ENCODE measurements around the gene FRMD3. TPM values are rescaled to one million over a fixed set of nuclear protein-coding genes. Genes with fewer than 3 reads are reported as not detected.

Gene FRMD3
- total and polyA plus RNA-seq, 2 donors (not counting 3 experiments of a cell fraction or from before 2014, with no cell fraction given) = 3.0 to 6.1 TPM

GRCh38 chr9:83521411-83521810 is 16.8 kb downstream of the FRMD3 start:
- ChIA-PET POLR2A (no interaction called here), CTCF (interaction anchor here (1.2 kb wide), 1 partner anchor 301 kb away, joined by 3 read pairs; no protein-coding TSS in a partner anchor)
- no peak overlapping the region for H3K4me3 ChIP-seq (replicated peaks in 1 of 3; ENCODE audit: insufficient read depth in 1 of 3, low read depth in 1 of 3, low read length in 3 of 3)
- BruUV-seq (replicated peaks) = no TSS peak
- no peak overlapping the region for H3K9ac ChIP-seq (replicated peaks; ENCODE audit: extremely low read depth, insufficient read depth, low read length)
- no peak overlapping the region for H3K27ac ChIP-seq (ENCODE audit: insufficient read depth, low read depth, low read length)
- H3K4me2 ChIP-seq (ENCODE audit: insufficient read depth, low read length) = no peak overlapping the region
- H4K20me1 ChIP-seq (replicated peaks; ENCODE audit: control insufficient read depth, extremely low read depth, insufficient read depth, low read length) = no peaks in the 10 kb centered on the region
- H3K4me1 ChIP-seq (ENCODE audit: control insufficient read depth, extremely low read depth, insufficient read depth, low read length) = no peaks in the 10 kb centered on the region
- DNase-seq (ENCODE audit: low read depth, low spot score) (no peak), FAIRE-seq (no peak)
- H3K9me1 ChIP-seq (replicated peaks; ENCODE audit: control insufficient read depth, extremely low read depth, insufficient read depth, low read length) = no peaks in the 10 kb centered on the region
- no peaks in the 10 kb centered on the region for H3K79me2 ChIP-seq (ENCODE audit: control insufficient read depth, insufficient read depth, low read length)
- TF ChIP-seq FOS (IDR thresholded peaks at IDR 0.05; ENCODE audit: borderline replicate concordance, insufficient read depth, low read length) (no peak), POLR2AphosphoS5 (IDR thresholded peaks at IDR 0.05; ENCODE audit: insufficient read depth, low read depth, low read length) (no peak), GATA2 (IDR thresholded peaks at IDR 0.05; ENCODE audit: insufficient read depth, insufficient read length, low read depth, low read length) (no peak), POLR2A (IDR thresholded peaks at IDR 0.05; ENCODE audit: low read depth, low read length) (no peak), MYC (IDR thresholded peaks at IDR 0.05; ENCODE audit: low read depth, low read length) (no peak), EZH2 (IDR thresholded peaks at IDR 0.05; ENCODE audit: borderline replicate concordance, low read depth, low read length, severe bottlenecking) (no peak), JUN (IDR thresholded peaks at IDR 0.05; ENCODE audit: borderline replicate concordance, insufficient read depth, insufficient read length, low read depth) (no peak)
- TF ChIP-seq, protein P1, sequence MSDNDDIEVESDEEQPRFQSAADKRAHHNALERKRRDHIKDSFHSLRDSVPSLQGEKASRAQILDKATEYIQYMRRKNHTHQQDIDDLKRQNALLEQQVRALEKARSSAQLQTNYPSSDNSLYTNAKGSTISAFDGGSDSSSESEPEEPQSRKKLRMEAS (IDR thresholded peaks at IDR 0.05; ENCODE audit: insufficient read depth, insufficient read length) = no peak
- TF ChIP-seq, protein P2, sequence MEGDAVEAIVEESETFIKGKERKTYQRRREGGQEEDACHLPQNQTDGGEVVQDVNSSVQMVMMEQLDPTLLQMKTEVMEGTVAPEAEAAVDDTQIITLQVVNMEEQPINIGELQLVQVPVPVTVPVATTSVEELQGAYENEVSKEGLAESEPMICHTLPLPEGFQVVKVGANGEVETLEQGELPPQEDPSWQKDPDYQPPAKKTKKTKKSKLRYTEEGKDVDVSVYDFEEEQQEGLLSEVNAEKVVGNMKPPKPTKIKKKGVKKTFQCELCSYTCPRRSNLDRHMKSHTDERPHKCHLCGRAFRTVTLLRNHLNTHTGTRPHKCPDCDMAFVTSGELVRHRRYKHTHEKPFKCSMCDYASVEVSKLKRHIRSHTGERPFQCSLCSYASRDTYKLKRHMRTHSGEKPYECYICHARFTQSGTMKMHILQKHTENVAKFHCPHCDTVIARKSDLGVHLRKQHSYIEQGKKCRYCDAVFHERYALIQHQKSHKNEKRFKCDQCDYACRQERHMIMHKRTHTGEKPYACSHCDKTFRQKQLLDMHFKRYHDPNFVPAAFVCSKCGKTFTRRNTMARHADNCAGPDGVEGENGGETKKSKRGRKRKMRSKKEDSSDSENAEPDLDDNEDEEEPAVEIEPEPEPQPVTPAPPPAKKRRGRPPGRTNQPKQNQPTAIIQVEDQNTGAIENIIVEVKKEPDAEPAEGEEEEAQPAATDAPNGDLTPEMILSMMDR (IDR thresholded peaks at IDR 0.05; ENCODE audit: extremely low read depth in 1 of 2, insufficient read depth in 1 of 2, low read depth in 1 of 2, low read length in 2 of 2) = no peak
- no peaks in the 10 kb centered on the region for H3K36me3 ChIP-seq (ENCODE audit: control insufficient read depth in 2 of 2, extremely low read depth in 1 of 2, insufficient read depth in 2 of 2, low read length in 2 of 2)
- no peaks in the 10 kb centered on the region for H3K9me3 ChIP-seq (replicated peaks; ENCODE audit: control insufficient read depth, insufficient read depth, low read length)
- dilution Hi-C loops (cut with MboI; ENCODE audit: extremely low pct_ligation_motif_present, low sequenced_read_pairs) (no loop called here), intact Hi-C loops (cut with micrococcal nuclease) (no loop called here)
- H2AFZ ChIP-seq (ENCODE audit: low read depth, low read length) = no peak overlapping the region
- H3K27me3 ChIP-seq (ENCODE audit: control insufficient read depth in 2 of 2, insufficient read depth in 2 of 2, low read length in 2 of 2) = peaks cover 0 to 2% of the 10 kb centered on the region in 2 experiments

All from endothelial cell of umbilical vein (primary cell).